Kidney (tissue), 14 donors: Measurements from ENCODE around the gene UXT. TPM values are rescaled to one million over a fixed set of nuclear protein-coding genes. Genes with fewer than 3 reads are reported as not detected.

Source experiments
- DNase-seq, 5 donors: peaks; one replicate each; pipeline ENCODE4 v3.0.0-alpha.2; 2013 to 2020
- FAIRE-seq: peaks from 2 replicates; lab custom pipeline; 2012; peaks lifted over from hg19 to GRCh38; lab: Jason Lieb, UNC
- H3K27ac ChIP-seq, 2 donors: one replicate each; pipeline ENCODE4 v1.7.0; 2013; ENCODE audit warnings: low read depth in 2 of 2, low read length in 2 of 2, inconsistent platforms in 1 of 2
- H3K27me3 ChIP-seq: one replicate; pipeline ENCODE4 v1.7.1; 2013; ENCODE audit warnings: low read length, inconsistent platforms; ENCODE audit not compliant: control insufficient read depth, insufficient read depth
- H3K36me3 ChIP-seq, 3 donors: one replicate each; pipeline versions ENCODE4 v1.7.0 to v1.7.1; 2013; ENCODE audit warnings: low read length in 3 of 3, control low read depth in 1 of 3, inconsistent platforms in 1 of 3; ENCODE audit not compliant: insufficient read depth in 3 of 3, control insufficient read depth in 2 of 3
- H3K4me1 ChIP-seq, 3 donors: one replicate each; pipeline versions ENCODE4 v1.7.0 to v1.7.1; 2013; ENCODE audit warnings: low read length in 3 of 3, inconsistent platforms in 1 of 3, low read depth in 1 of 3; ENCODE audit not compliant: control insufficient read depth in 2 of 3, insufficient read depth in 2 of 3
- H3K4me3 ChIP-seq, 3 donors: one replicate each; pipeline versions ENCODE4 v1.7.0 to v1.8.1; 2013; ENCODE audit warnings: low read length in 3 of 3, control low read depth in 1 of 3, inconsistent platforms in 1 of 3
- H3K9ac ChIP-seq, 3 donors: one replicate each; pipeline versions ENCODE4 v1.7.0 to v1.7.1; 2013; ENCODE audit warnings: low read length in 3 of 3, control low read depth in 1 of 3, inconsistent platforms in 1 of 3
- H3K9me3 ChIP-seq, 3 donors: one replicate each; pipeline versions ENCODE4 v1.7.0 to v1.7.1; 2013; ENCODE audit warnings: low read length in 3 of 3, control low read depth in 1 of 3, inconsistent platforms in 1 of 3; ENCODE audit not compliant: control insufficient read depth in 2 of 3, insufficient read depth in 1 of 3
- CTCF ChIP-seq: IDR thresholded peaks from 3 replicates; pipeline ENCODE4 v1.5.1; 2012; ENCODE audit warnings: mild to moderate bottlenecking, moderate library complexity, borderline replicate concordance; ENCODE audit not compliant: insufficient read depth; ENCODE audit errors: extremely low read depth
- intact Hi-C: fragments of 100-400 bp; cut with DNase I; formaldehyde crosslinking; loops from one replicate; pipeline ENCODE4 v1.11.1; 2022
- polyA plus RNA-seq: library from polyadenylated mRNA; stranded (reverse); fragments of 350-450 nt; fragmentation: Illumina TruSeq; extraction: RNeasy Lipid Tissue Mini Kit (QIAGEN cat#74804); gene quantifications from one replicate; pipeline ENCODE4 v1.2.3, GENCODE V29; 2014; ENCODE audit warnings: low read depth, low replicate concordance; ENCODE audit not compliant: insufficient read depth
- total RNA-seq: library from RNA; stranded (reverse); fragmentation: NEBNext Ultra II Directional; extraction: Animal tissue kit (Norgen Biotek cat#: 25700); gene quantifications from one replicate; pipeline ENCODE4 v1.2.1, GENCODE V29; 2021
- donor health status: control.
- donor health status: control.
- donor health status: control.
- donor health status: control.
- donor health status: control.
- donor health status: DM: yes; HTN: yes; CAD: no.
- donor health status: Normal renal cell carcinoma (clear cell type).

UXT gene
- total and polyA plus RNA-seq, 2 donors from 2014 or later = 88.0 to 210 TPM

DNA sequence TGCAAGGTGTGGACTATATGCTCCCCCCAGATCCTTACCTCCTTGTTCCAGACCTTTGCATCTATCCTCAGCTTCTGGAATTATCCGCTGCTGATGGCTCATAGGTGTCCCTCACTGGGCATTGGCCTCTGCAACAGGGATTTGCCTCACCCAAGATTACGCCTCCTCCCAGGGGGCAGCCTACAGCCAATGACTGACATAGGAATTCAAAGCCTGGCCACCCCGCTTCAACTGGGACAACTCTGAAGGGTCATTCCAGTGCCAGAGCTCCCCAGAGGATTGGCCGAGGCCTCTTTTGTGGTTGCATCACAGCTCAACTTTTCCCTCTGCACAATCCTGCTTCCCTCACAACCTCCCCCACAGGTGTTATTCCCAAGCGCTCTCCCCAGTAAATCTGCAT lies 44.4 kb downstream of the UXT start:
- no peak for TF ChIP-seq CTCF
- FAIRE-seq (no peak), DNase-seq (no peak)
- H3K27ac ChIP-seq = no peak overlapping the region
- H3K27me3 ChIP-seq = no peaks in the 10 kb centered on the region
- H3K9ac ChIP-seq = no peak overlapping the region
- H3K9me3 ChIP-seq = no peaks in the 10 kb centered on the region
- H3K4me3 ChIP-seq = no peak overlapping the region
- no peaks in the 10 kb centered on the region for H3K36me3 ChIP-seq
- H3K4me1 ChIP-seq = no peaks in the 10 kb centered on the region
- intact Hi-C loops = no loop called here

GRCh38 chrX:47613082-47613481 lies 45.9 kb downstream of the UXT start:
- FAIRE-seq (no peak), DNase-seq (no peak)
- Histone ChIP-seq H3K4me3 (no peak overlapping the region), H3K9ac (no peak overlapping the region), H3K27ac (no peak overlapping the region), H3K27me3 (no peaks in the 10 kb centered on the region), H3K9me3 (no peaks in the 10 kb centered on the region), H3K36me3 (no peaks in the 10 kb centered on the region), H3K4me1 (no peaks in the 10 kb centered on the region)
- intact Hi-C loops = no loop called here
- TF ChIP-seq CTCF = no peak

- FAIRE-seq = no peak
- H3K4me3 ChIP-seq = no peak overlapping the region
These were observed 46.6 kb downstream of the UXT start for GRCh38 chrX:47612418-47612817.

More at GRCh38 chrX:47612418-47612817, 46.6 kb downstream of the UXT start:
- Histone ChIP-seq H3K9ac (no peak overlapping the region), H3K4me1 (no peaks in the 10 kb centered on the region), H3K27me3 (no peaks in the 10 kb centered on the region), H3K27ac (no peak overlapping the region), H3K9me3 (no peaks in the 10 kb centered on the region), H3K36me3 (no peaks in the 10 kb centered on the region)
- TF ChIP-seq CTCF = no peak
- no peak for DNase-seq
- intact Hi-C loops = no loop called here
